Smooth muscle cell of the brain vasculature (primary cell): ENCODE results near the gene POLK.
"Not testable (repeated sequence)": the region's sequence is repeated elsewhere in the genome, so short reads cannot be mapped to it uniquely, and the experiment has no call there.

Experiments used
- DNase-seq: peaks from one replicate; pipeline ENCODE4 v3.0.0-alpha.2; 2012; ENCODE audit warnings: low read depth, low spot score

POLK gene

GRCh38 chr5:75511435-75512382 lies at the start of gene POLK, which contains the start of gene CERT1:
TSS of gene POLK (plus strand) at chr5:75511891.
TSS of gene CERT1 (minus strand) at chr5:75511629. CDS start at chr5:75511207, 422 bp downstream.
- DNase-seq = peak; percentile 95

GRCh38 chr5:75463726-75464125 lies 48.0 kb upstream of the POLK start:
- DNase-seq = no peak

- peak; percentile 85 for DNase-seq
Observed at GRCh38 chr5:75465480-75465879, 46.2 kb upstream of the POLK start.

GRCh38 chr5:75466006-75466716 lies 45.5 kb upstream of the POLK start:
- no peak for DNase-seq

GRCh38 chr5:75468593-75468992 lies 43.1 kb upstream of the POLK start:
- DNase-seq = no peak

GRCh38 chr5:75469017-75469416 lies 42.7 kb upstream of the POLK start:
- DNase-seq = no peak

GRCh38 chr5:75471193-75471592 lies 40.5 kb upstream of the POLK start:
- DNase-seq = no peak

- DNase-seq = no peak
Observed at GRCh38 chr5:75472973-75473372, 38.7 kb upstream of the POLK start.

- DNase-seq = no peak
Observed at GRCh38 chr5:75473463-75473862, 38.2 kb upstream of the POLK start.

GRCh38 chr5:75475364-75475763 lies 36.3 kb upstream of the POLK start:
- no peak for DNase-seq

GRCh38 chr5:75481024-75481423 lies 30.7 kb upstream of the POLK start:
- no peak for DNase-seq

- no peak for DNase-seq
Observed at GRCh38 chr5:75482482-75482881, 29.2 kb upstream of the POLK start.

- DNase-seq = no peak
Observed at GRCh38 chr5:75484605-75485004, 27.1 kb upstream of the POLK start.

- DNase-seq = not testable (repeated sequence)
Observed at GRCh38 chr5:75489847-75490246, 21.8 kb upstream of the POLK start.

GRCh38 chr5:75491621-75492020 lies 20.1 kb upstream of the POLK start:
- no peak for DNase-seq

- no peak for DNase-seq
Observed at GRCh38 chr5:75496026-75496425, 15.7 kb upstream of the POLK start.

GRCh38 chr5:75498208-75498777 lies 13.4 kb upstream of the POLK start:
- DNase-seq = no peak

- not testable (repeated sequence) for DNase-seq
Observed at GRCh38 chr5:75498875-75499274, 12.8 kb upstream of the POLK start.

GRCh38 chr5:75505112-75505511 lies 6.6 kb upstream of the POLK start:
- DNase-seq = not testable (repeated sequence)

GRCh38 chr5:75507841-75508240 lies 3.9 kb upstream of the POLK start:
- no peak for DNase-seq

- no peak for DNase-seq
Observed at GRCh38 chr5:75509546-75509945, 2.1 kb upstream of the POLK start.

GRCh38 chr5:75509956-75510355 lies 1.7 kb upstream of the POLK start:
- no peak for DNase-seq
